ENCODE measurements around the gene MAPKAPK3. TPM values are rescaled to one million over a fixed set of nuclear protein-coding genes. Genes with fewer than 3 reads are reported as not detected.

MAPKAPK3 gene
- total and polyA plus RNA-seq, 9 donors = 15.8 to 44.7 (median 29.3) TPM

DNA sequence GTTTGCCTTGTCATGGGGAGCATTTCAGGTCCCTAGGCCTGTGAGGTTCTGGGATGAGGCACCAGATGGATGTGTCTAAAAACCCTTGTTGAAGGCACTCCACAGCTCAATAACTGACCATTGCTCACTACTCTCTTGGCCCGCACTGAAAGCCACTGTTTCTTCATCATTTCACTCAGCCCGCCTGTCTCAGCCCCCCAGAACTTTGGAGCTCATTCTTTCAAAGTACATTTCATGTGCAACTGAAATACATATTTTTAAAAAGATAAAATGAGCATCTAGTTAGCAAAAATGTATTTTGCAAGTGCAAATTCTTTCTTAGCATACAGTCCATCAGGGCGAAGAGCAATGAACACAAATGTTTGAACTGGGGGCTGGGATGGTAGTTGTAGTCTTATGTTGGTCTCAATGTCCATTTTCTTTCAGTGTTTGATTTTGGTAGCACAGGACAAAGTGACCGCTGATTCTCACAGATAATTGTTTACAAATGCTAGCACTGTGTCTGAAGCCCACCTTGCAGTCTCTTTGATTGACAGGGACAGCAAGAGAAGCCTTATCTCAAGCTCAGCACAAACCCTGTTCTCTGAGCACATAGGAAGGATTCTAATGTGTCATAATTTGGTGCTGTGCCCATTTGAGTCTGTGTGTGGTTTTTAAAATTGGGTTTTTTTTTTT lies 28.1 kb upstream of the MAPKAPK3 start:
- H3K4me1 ChIP-seq (ENCODE audit: insufficient read depth) = peaks cover 10% of the 10 kb centered on the region
- TF ChIP-seq EP300 (IDR thresholded peaks at IDR 0.05) (no peak), POLR2A (IDR thresholded peaks at IDR 0.05) (no peak)
- TF ChIP-seq, protein P1, sequence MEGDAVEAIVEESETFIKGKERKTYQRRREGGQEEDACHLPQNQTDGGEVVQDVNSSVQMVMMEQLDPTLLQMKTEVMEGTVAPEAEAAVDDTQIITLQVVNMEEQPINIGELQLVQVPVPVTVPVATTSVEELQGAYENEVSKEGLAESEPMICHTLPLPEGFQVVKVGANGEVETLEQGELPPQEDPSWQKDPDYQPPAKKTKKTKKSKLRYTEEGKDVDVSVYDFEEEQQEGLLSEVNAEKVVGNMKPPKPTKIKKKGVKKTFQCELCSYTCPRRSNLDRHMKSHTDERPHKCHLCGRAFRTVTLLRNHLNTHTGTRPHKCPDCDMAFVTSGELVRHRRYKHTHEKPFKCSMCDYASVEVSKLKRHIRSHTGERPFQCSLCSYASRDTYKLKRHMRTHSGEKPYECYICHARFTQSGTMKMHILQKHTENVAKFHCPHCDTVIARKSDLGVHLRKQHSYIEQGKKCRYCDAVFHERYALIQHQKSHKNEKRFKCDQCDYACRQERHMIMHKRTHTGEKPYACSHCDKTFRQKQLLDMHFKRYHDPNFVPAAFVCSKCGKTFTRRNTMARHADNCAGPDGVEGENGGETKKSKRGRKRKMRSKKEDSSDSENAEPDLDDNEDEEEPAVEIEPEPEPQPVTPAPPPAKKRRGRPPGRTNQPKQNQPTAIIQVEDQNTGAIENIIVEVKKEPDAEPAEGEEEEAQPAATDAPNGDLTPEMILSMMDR (IDR thresholded peaks at IDR 0.05) = no peak

GRCh38 chr3:50591196-50591741 lies 25.7 kb upstream of the MAPKAPK3 start:
- H3K27ac ChIP-seq = no peak overlapping the region
- WGBS, 3 donors = 62 to 65% (median 65%) methylated on average over 9 of the region's 9 CpGs
- H3K9me3 ChIP-seq = no peaks in the 10 kb centered on the region
- intact Hi-C loops (cut with DNase I) = no loop called here
- no peak for TF ChIP-seq EP300 (IDR thresholded peaks at IDR 0.05)
- TF ChIP-seq POLR2A (IDR thresholded peaks at IDR 0.05) = no peak
- TF ChIP-seq, protein P1 (IDR thresholded peaks at IDR 0.05) = no peak
- no peaks in the 10 kb centered on the region for H3K36me3 ChIP-seq
- no peaks in the 10 kb centered on the region for H3K27me3 ChIP-seq
- no peak for DNase-seq
- H3K4me1 ChIP-seq (ENCODE audit: insufficient read depth) = peaks cover 10% of the 10 kb centered on the region
- no peak overlapping the region for H3K4me3 ChIP-seq

More for the DNA sequence above, 28.1 kb upstream of the MAPKAPK3 start:
- Histone ChIP-seq H3K9me3 (no peaks in the 10 kb centered on the region), H3K27me3 (no peaks in the 10 kb centered on the region), H3K27ac (no peak overlapping the region), H3K36me3 (no peaks in the 10 kb centered on the region), H3K4me3 (no peak overlapping the region)
- WGBS, 3 donors = 80 to 83% (median 82%) methylated on average over 4 of the region's 4 CpGs
- no peak for DNase-seq
- intact Hi-C loops (cut with DNase I) = no loop called here

GRCh38 chr3:50592568-50592967 lies 24.4 kb upstream of the MAPKAPK3 start:
- Histone ChIP-seq H3K4me3 (no peak overlapping the region), H3K36me3 (no peaks in the 10 kb centered on the region), H3K27ac (no peak overlapping the region), H3K9me3 (no peaks in the 10 kb centered on the region), H3K4me1 (ENCODE audit: insufficient read depth) (peaks cover 10% of the 10 kb centered on the region), H3K27me3 (no peaks in the 10 kb centered on the region)
- WGBS, 3 donors = 41 to 43% (median 42%) methylated on average over 5 of the region's 5 CpGs
- DNase-seq = no peak
- TF ChIP-seq POLR2A (IDR thresholded peaks at IDR 0.05) = no peak
- TF ChIP-seq, protein P1 (IDR thresholded peaks at IDR 0.05) = no peak
- no peak for TF ChIP-seq EP300 (IDR thresholded peaks at IDR 0.05)
- intact Hi-C loops (cut with DNase I) = no loop called here

GRCh38 chr3:50594253-50594785 lies 22.6 kb upstream of the MAPKAPK3 start:
- 24 to 51% (median 46%) methylated on average over 2 of the region's 2 CpGs for WGBS, 3 donors
- Histone ChIP-seq H3K4me1 (ENCODE audit: insufficient read depth) (peaks cover 9% of the 10 kb centered on the region), H3K4me3 (no peak overlapping the region), H3K36me3 (no peaks in the 10 kb centered on the region), H3K27ac (no peak overlapping the region), H3K27me3 (no peaks in the 10 kb centered on the region), H3K9me3 (no peaks in the 10 kb centered on the region)
- no peak for TF ChIP-seq EP300 (IDR thresholded peaks at IDR 0.05)
- TF ChIP-seq, protein P1 (IDR thresholded peaks at IDR 0.05) = no peak
- no peak for TF ChIP-seq POLR2A (IDR thresholded peaks at IDR 0.05)
- intact Hi-C loops (cut with DNase I) = no loop called here
- DNase-seq = no peak

Data from ovary (tissue), 9 donors.